ENCODE measurements around the gene LRP2.

Gene LRP2

DNA sequence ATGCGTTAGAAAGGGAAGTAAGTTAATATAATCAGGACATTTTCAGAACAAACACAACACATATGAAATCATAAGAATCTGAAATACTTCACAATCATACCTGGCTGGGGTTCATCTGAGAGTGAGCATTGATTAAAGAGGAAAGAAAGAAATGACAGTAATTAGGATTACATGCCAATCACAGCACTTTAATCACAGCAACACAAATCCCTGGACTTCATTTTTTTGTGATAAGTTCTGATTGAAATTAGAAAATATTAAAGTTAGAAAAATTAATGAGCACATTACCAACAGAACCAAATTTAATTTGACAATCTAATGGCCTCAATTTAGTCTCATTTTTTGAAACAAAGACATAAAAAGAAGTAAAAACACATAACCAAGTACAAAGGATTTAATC lies 121.9 kb downstream of the LRP2 start:
- no peaks in the 10 kb centered on the region for H3K9me3 Mint-ChIP-seq
- H3K27me3 Mint-ChIP-seq = peaks cover 7% of the 10 kb centered on the region
- H3K36me3 Mint-ChIP-seq = no peaks in the 10 kb centered on the region
- no peak overlapping the region for H3K27ac Mint-ChIP-seq
- H3K4me1 Mint-ChIP-seq = no peaks in the 10 kb centered on the region
- no peak overlapping the region for H3K4me3 Mint-ChIP-seq

DNA sequence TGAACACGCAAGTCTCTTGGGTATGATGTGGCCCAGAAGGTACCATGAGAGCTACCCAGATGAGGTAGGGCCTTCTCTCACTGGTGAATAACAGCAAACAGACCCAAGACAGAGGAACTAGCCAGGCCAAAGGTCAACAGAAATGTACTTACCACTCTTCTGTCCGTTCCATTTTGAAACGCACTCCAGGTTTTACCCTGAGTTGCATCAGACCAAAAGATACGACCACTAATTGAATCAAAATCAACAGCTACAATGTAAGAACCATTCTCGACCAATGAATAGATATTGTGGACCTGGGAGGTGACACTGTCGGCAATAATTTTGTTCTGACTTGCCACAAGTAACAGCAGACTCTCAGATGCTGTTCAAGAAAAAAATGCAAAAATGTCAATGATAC lies 124.4 kb downstream of the LRP2 start:
- no peaks in the 10 kb centered on the region for H3K36me3 Mint-ChIP-seq
- H3K27ac Mint-ChIP-seq = no peak overlapping the region
- H3K4me1 Mint-ChIP-seq = no peaks in the 10 kb centered on the region
- H3K4me3 Mint-ChIP-seq = no peak overlapping the region
- peaks cover 7% of the 10 kb centered on the region for H3K27me3 Mint-ChIP-seq
- no peaks in the 10 kb centered on the region for H3K9me3 Mint-ChIP-seq

DNA sequence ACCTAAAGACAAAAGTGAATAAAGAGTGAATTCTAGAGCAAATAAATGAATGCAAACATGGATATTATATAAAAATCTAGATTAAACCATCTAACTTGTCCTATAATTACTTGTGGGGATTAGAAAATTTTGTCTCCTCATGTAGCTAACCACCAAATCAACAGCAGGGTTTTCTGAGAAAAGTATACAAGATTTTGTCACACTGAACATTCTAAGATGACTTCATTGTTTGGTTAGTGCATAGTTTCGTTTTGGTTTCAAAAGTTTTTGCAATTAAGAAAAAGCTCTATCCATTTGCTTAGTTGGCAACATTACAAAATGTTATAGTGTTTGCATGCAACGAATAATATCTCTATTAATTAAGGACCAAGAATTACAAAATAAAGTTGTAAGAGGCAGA lies 125.0 kb downstream of the LRP2 start:
- H3K27ac Mint-ChIP-seq = no peak overlapping the region
- H3K4me1 Mint-ChIP-seq = no peaks in the 10 kb centered on the region
- no peaks in the 10 kb centered on the region for H3K36me3 Mint-ChIP-seq
- H3K4me3 Mint-ChIP-seq = no peak overlapping the region
- H3K27me3 Mint-ChIP-seq = peaks cover 8% of the 10 kb centered on the region
- no peaks in the 10 kb centered on the region for H3K9me3 Mint-ChIP-seq

DNA sequence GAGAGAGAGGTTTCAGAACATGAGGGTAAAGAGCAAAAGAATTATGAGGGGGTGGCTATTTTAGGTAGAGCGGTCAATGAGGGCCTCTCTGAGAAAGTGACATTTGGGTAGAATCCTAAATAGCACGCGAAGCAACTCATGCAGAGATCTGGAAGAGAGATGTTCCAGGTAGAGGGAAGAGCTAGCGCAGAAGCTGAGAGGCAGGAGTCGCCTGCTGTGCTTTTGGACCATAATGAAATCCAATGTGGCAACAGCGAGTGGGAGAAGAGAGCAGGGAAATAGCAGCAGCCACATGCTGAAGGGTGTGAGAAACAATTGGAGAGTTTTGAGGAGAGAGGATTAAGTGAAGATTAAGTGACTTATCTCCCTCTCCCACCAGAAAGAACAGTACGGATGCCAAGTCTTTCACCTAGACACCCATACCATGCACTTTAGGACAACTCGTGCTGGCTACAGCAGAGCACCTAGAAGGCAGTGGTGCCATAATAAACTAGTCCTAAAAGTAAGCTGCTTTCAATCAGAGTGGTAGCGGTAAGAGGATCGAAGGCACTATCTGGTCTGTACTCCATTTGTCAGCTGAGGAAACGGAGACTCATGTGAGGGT lies 129.7 kb downstream of the LRP2 start:
- Mint-ChIP-seq H3K27ac (no peak overlapping the region), H3K9me3 (no peaks in the 10 kb centered on the region), H3K4me1 (no peaks in the 10 kb centered on the region), H3K27me3 (peaks cover 7% of the 10 kb centered on the region), H3K4me3 (no peak overlapping the region), H3K36me3 (no peaks in the 10 kb centered on the region)

DNA sequence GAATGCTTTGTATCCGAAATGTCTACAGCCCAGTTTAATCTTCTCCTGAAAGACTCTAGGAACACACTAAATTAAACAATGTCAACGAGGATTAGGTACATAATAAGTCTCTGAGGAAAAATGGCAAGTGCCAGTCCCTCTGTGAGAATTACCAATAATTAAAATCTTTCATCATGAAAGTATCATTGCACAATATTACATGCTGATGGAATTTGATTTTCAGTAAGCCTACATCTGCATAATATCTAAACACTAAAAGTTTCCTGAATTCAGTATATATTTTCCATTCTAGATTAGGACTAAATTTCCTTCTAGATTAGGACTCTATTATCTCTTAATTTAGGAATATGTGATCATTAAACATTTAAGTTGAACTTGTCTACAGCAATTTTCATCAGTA lies 132.1 kb downstream of the LRP2 start:
- Mint-ChIP-seq H3K9me3 (no peaks in the 10 kb centered on the region), H3K4me3 (no peak overlapping the region), H3K27ac (no peak overlapping the region), H3K4me1 (no peaks in the 10 kb centered on the region), H3K27me3 (peaks cover 3% of the 10 kb centered on the region), H3K36me3 (no peaks in the 10 kb centered on the region)

DNA sequence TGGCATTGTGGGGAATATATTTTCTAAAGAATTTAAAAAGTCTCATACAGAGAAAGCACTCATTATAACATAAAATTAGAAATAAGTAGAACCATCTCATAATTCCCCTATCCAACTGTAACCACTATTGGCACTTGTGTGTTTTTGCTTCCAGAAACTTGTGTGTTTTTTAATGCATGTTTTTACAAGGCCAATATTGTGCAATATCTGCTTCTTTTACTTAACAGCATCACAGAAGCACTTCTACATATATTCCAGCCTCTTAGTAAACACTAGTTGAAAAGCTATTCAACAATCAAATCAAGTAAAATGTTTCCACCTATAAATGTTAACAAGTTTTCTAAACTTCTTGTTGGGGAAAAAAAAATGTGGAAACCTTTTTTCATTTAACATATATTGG lies 132.7 kb downstream of the LRP2 start:
- Mint-ChIP-seq H3K9me3 (no peaks in the 10 kb centered on the region), H3K36me3 (no peaks in the 10 kb centered on the region), H3K27me3 (peaks cover 3% of the 10 kb centered on the region)

DNA sequence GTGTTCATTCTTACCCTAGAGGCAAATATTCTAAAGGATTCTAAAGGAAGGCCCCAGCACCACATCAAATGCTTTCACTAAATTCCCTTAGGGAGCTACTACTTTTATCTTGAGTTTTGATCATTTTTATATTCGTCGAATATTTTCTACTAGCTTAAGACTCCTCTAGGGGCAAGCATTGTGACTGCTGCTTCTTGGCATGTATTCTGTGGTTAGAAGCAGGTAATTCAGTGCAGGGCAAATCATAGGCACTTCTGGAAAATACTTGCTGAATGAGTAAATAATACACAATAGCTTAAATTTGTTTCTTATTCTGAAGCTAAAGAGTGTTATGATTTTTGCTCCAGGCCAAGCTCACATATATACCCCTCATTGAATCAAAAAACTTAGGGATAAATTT lies 136.4 kb downstream of the LRP2 start:
- no peaks in the 10 kb centered on the region for H3K9me3 Mint-ChIP-seq
- H3K27me3 Mint-ChIP-seq = peaks cover 1% of the 10 kb centered on the region
- H3K27ac Mint-ChIP-seq = no peak overlapping the region
- no peaks in the 10 kb centered on the region for H3K4me1 Mint-ChIP-seq
- no peak overlapping the region for H3K4me3 Mint-ChIP-seq
- no peaks in the 10 kb centered on the region for H3K36me3 Mint-ChIP-seq

More for the DNA sequence above, 132.7 kb downstream of the LRP2 start:
- Mint-ChIP-seq H3K4me3 (no peak overlapping the region), H3K27ac (no peak overlapping the region), H3K4me1 (no peaks in the 10 kb centered on the region)

DNA sequence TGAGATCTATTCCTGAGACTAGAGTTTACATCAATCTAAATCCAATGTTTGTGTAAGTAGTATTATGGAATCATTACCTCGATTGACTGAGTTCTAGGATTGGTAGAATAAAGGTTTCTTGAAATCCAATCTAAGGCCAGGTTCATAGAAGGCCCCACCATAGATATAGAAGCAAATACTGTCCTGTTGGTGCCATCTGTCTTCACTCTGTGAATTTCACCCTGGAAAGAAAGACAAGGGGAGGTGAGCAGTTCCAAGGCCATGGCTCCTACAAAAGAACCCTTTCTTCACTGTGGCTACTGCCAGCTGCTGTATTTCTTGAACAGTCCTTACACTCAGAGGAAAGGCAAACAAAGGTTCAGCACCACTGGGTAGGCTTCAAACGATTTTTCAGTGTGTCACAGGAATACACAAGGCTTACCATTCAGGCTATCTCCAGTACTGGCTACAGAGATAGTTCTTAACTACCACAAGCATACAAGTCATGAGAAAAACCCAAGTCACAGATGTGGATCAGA lies 137.0 kb downstream of the LRP2 start:
- H3K36me3 Mint-ChIP-seq = no peaks in the 10 kb centered on the region
- H3K27me3 Mint-ChIP-seq = no peaks in the 10 kb centered on the region
- no peak overlapping the region for H3K4me3 Mint-ChIP-seq
- no peaks in the 10 kb centered on the region for H3K9me3 Mint-ChIP-seq
- H3K27ac Mint-ChIP-seq = no peak overlapping the region
- no peaks in the 10 kb centered on the region for H3K4me1 Mint-ChIP-seq

DNA sequence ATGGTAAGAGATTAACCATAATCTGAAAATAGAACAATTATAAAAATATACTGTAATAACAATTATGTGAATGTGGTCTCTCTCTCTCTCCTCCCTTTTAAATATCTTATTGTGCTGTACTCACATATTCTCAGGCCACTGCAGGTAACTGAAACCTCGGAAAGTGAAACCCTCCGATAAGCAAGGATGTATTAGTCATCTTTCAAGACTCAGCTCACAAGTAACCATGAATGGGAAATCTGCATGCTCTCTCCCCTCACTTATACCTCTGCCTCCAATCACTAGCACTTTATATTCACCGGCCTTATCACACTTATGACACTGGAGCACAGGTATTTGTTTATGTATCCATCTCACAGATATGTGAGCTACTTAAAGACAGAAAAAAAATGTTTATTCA lies 139.7 kb downstream of the LRP2 start:
- H3K27ac Mint-ChIP-seq = no peak overlapping the region
- H3K4me1 Mint-ChIP-seq = no peaks in the 10 kb centered on the region
- no peaks in the 10 kb centered on the region for H3K36me3 Mint-ChIP-seq
- H3K27me3 Mint-ChIP-seq = no peaks in the 10 kb centered on the region
- no peaks in the 10 kb centered on the region for H3K9me3 Mint-ChIP-seq
- H3K4me3 Mint-ChIP-seq = no peak overlapping the region

DNA sequence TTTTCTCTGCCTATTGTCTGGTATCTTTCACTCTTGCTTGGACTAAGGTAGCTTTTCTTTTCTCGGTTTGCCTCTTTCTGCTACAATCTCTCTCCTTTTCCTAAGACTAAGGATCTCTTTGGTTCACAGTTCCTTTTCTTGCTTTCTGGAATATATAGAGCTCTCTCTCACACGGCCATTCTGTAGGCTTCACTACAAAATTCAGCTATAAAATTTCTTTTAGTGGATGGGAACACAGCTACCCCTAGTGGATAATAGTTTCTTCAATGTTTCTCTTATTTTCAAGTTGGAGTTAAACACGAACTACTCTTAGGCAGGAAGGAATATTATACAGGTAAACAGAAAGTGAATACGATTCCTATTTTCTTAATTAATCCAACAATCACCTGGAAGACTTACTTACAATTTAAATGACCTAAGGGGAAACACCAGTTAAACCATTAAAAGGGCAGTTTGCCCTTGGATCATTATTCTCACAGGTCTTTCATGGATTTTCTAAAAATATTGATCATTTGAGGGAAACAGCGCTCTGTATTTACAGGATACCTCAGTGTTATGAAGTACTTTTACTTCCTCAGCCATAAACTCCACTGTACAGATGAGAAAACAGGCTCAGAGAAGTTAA lies 140.5 kb downstream of the LRP2 start:
- H3K27me3 Mint-ChIP-seq = no peaks in the 10 kb centered on the region
- no peaks in the 10 kb centered on the region for H3K36me3 Mint-ChIP-seq
- H3K4me1 Mint-ChIP-seq = no peaks in the 10 kb centered on the region
- H3K27ac Mint-ChIP-seq = no peak overlapping the region
- H3K9me3 Mint-ChIP-seq = no peaks in the 10 kb centered on the region
- no peak overlapping the region for H3K4me3 Mint-ChIP-seq

DNA sequence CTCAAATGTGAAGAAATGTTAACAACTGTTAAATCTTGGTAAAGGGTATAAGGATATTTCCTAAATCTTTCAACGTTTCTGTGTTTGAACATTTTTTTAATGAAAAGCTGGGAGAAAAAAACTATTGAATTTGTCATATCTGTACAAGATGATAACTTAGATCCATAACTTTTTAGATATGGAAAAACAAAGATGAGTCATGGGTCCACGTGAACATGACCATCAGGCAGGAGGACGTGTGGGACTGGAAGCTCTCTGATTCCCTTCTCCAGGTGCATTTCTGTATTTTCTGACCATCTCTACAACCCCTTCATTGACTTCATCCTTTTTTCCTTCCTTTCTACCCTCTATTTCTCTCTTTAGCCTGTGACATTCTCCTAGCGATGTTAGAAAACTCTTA lies 151.4 kb downstream of the LRP2 start:
- no peaks in the 10 kb centered on the region for H3K36me3 Mint-ChIP-seq
- no peak overlapping the region for H3K27ac Mint-ChIP-seq
- H3K4me3 Mint-ChIP-seq = no peak overlapping the region
- peaks cover 5% of the 10 kb centered on the region for H3K27me3 Mint-ChIP-seq
- no peaks in the 10 kb centered on the region for H3K9me3 Mint-ChIP-seq
- no peaks in the 10 kb centered on the region for H3K4me1 Mint-ChIP-seq

DNA sequence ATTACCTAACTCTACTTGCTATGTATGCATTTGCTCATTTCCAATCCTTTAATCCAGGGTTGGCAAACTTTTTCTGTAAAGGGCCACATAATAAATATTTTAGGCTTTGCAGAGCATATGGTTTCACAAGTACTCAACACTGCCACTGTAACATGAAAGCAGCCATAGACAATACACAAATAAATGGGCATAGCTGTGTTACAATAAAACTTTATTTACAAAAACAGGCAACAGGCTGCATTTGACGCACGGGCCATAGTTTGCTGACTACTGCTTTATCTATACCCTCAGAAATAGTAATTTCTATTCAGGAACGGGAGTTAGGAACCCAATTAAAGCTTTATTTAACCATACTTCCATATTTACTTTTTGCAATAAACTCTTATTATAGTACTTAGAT lies 154.3 kb downstream of the LRP2 start:
- H3K9me3 Mint-ChIP-seq = no peaks in the 10 kb centered on the region
- H3K4me3 Mint-ChIP-seq = no peak overlapping the region
- peaks cover 7% of the 10 kb centered on the region for H3K27me3 Mint-ChIP-seq
- H3K27ac Mint-ChIP-seq = no peak overlapping the region
- no peaks in the 10 kb centered on the region for H3K36me3 Mint-ChIP-seq
- no peaks in the 10 kb centered on the region for H3K4me1 Mint-ChIP-seq

DNA sequence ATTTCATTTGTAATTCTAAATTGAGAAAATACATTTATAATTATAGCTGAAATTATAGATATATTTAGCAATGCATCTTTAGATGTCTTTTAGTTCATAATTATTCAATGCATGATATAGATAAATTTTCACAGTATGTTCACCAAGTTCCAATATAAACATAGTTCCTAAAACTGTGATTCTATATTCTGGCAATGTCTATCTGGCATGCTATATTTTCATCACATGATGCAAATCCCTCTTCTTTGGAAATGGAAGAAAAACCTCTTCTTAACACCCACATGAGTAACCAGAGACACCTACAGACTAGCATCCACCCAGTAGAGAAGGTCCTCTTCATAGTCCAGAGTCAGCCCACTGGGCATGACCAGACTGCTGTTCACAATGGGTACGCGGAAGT lies 157.2 kb downstream of the LRP2 start:
- Mint-ChIP-seq H3K27me3 (peaks cover 9% of the 10 kb centered on the region), H3K36me3 (no peaks in the 10 kb centered on the region), H3K9me3 (no peaks in the 10 kb centered on the region), H3K27ac (no peak overlapping the region), H3K4me1 (no peaks in the 10 kb centered on the region), H3K4me3 (no peak overlapping the region)

DNA sequence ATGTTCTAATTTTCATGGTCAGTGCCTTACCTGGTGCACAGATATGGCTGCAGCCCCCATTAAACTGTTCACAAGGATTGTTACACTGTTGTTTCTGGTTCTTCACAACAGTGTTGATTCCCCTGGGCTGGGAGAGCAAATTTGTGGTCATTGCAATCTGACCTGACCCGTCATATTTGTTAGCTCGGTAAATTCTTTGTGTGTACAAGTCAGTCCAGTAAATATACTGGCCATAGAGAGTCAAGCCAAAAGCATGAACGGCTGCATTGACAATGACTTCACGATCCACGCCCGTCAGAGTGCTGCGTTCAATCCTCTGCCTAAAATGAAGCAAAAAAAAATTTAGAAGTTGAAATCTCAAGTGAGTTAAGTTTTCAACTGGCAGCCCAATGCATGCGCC lies 158.4 kb downstream of the LRP2 start:
- H3K36me3 Mint-ChIP-seq = no peaks in the 10 kb centered on the region
- H3K4me1 Mint-ChIP-seq = no peaks in the 10 kb centered on the region
- H3K9me3 Mint-ChIP-seq = no peaks in the 10 kb centered on the region
- peaks cover 5% of the 10 kb centered on the region for H3K27me3 Mint-ChIP-seq
- no peak overlapping the region for H3K27ac Mint-ChIP-seq
- H3K4me3 Mint-ChIP-seq = no peak overlapping the region

DNA sequence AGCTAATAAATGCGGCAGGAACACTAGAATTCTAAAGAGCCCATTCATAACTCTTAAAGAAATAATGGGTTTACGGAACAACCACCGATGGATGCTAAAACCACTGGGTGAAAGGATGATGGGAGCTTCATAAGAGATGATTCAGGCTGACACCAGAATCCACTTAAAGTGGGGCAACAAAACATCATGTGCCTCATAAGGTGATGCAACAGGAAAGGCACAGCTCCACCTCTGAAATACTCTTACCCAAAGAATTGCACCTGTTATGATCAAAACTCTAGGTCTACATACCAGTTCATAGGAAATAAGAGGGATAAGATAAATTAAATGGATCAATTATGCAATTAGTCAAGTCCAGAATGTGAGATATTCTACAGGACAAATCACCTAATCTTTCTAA lies 161.6 kb downstream of the LRP2 start:
- Mint-ChIP-seq H3K27ac (no peak overlapping the region), H3K9me3 (no peaks in the 10 kb centered on the region), H3K4me3 (no peak overlapping the region), H3K4me1 (no peaks in the 10 kb centered on the region), H3K36me3 (no peaks in the 10 kb centered on the region), H3K27me3 (peaks cover 4% of the 10 kb centered on the region)

DNA sequence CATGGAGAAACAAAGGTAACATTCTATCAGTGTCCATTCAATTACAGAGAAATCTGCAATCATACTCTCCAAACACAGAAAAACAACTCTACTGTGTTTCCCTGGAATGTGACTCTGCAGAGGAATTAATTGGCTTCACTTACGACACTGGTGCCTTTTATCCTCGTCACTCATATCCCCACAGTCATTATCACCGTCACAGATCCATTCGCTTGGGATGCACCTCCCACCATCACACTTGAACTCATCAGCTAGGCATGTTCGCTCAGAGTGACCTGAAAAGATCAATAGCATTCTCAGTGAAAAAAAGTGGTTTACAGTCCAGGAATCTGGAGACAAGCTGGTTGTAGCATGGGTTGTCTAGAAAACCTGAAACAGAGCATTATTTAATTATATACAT lies 168.7 kb downstream of the LRP2 start:
- no peaks in the 10 kb centered on the region for H3K36me3 Mint-ChIP-seq
- no peaks in the 10 kb centered on the region for H3K4me1 Mint-ChIP-seq
- no peak overlapping the region for H3K4me3 Mint-ChIP-seq
- H3K27me3 Mint-ChIP-seq = peaks cover 1% of the 10 kb centered on the region
- no peak overlapping the region for H3K27ac Mint-ChIP-seq
- no peaks in the 10 kb centered on the region for H3K9me3 Mint-ChIP-seq

Measured in activated naive CD4-positive, alpha-beta T cell treated with anti-CD3 and anti-CD28 coated beads, Interleukin-2, amount 50 U/mL, for 24 hours (primary cell).